Smooth muscle cell (in vitro differentiated cells): ENCODE data around the gene PCDHGA6. TPM values are rescaled to one million over a fixed set of nuclear protein-coding genes. Genes with fewer than 3 reads are reported as not detected.
A peak's percentile ranks its signal among the peaks of the same experiment; 100 is the strongest.

Experiments used
- DNase-seq: peaks from one replicate; lab custom pipeline; 2025; ENCODE audit not compliant: unreplicated experiment; lab: John Stamatoyannopoulos, UW
- H2AFZ ChIP-seq: fragments of 200-600 bp; sonication (generic); 2 replicates; pipeline ENCODE4 v1.6.0; 2016; ENCODE audit warnings: antibody characterized with exemption, low read depth, mild to moderate bottlenecking
- H3F3A ChIP-seq: fragments of 200-600 bp; sonication (generic); 2 replicates; pipeline ENCODE4 v1.6.0; 2017; ENCODE audit warnings: antibody characterized with exemption, low read depth
- H3K27ac ChIP-seq: fragments of 200-600 bp; sonication (generic); 2 replicates; pipeline ENCODE4 v1.5.1; 2016; ENCODE audit warnings: low read depth, mild to moderate bottlenecking
- H3K27me3 ChIP-seq: fragments of 200-600 bp; sonication (generic); 2 replicates; pipeline ENCODE4 v1.6.1; 2016; ENCODE audit warnings: low read depth, mild to moderate bottlenecking
- H3K36me3 ChIP-seq: fragments of 200-600 bp; sonication (generic); 2 replicates; pipeline ENCODE4 v1.5.1; 2016; ENCODE audit warnings: low read depth
- H3K4me1 ChIP-seq: fragments of 200-600 bp; sonication (generic); 2 replicates; pipeline ENCODE4 v1.5.1; 2016; ENCODE audit warnings: low read depth
- H3K4me2 ChIP-seq: fragments of 200-600 bp; sonication (generic); 2 replicates; pipeline ENCODE4 v1.6.0; 2016; ENCODE audit warnings: mild to moderate bottlenecking
- H3K4me3 ChIP-seq: fragments of 200-600 bp; sonication (generic); 2 replicates; pipeline ENCODE4 v1.5.1; 2016; ENCODE audit warnings: mild to moderate bottlenecking
- H3K79me2 ChIP-seq: fragments of 200-600 bp; sonication (generic); 2 replicates; pipeline ENCODE4 v1.6.0; 2016; ENCODE audit warnings: low read depth, mild to moderate bottlenecking
- H3K9ac ChIP-seq: fragments of 200-600 bp; sonication (generic); 2 replicates; pipeline ENCODE4 v1.6.0; 2016; ENCODE audit warnings: low read depth
- H3K9me3 ChIP-seq: fragments of 200-600 bp; sonication (generic); replicated peaks from 2 replicates; pipeline ENCODE4 v1.5.1; 2016; ENCODE audit warnings: low read depth
- H4K20me1 ChIP-seq: fragments of 200-600 bp; sonication (generic); 2 replicates; pipeline ENCODE4 v1.6.0; 2016; ENCODE audit warnings: low read depth
- WGBS: methylation state at CpG from one replicate; pipeline ENCODE4 v1.1.7; 2016; ENCODE audit warnings: low lambda C conversion rate; 5-methylcytosine and 5-hydroxymethylcytosine counted together
- polyA plus RNA-seq: library from polyadenylated mRNA; unstranded; fragments of >200 nt; fragmentation: Nextera tagmentation; extraction: Ambion mirVana; gene quantifications from 2 replicates; pipeline ENCODE4 v1.2.1, GENCODE V29; 2016
- total RNA-seq: library from RNA; depleted of rRNA; stranded (reverse); fragments of >200 nt; gene quantifications from 2 replicates; pipeline ENCODE4 v1.2.3, GENCODE V29; 2014
- TF ChIP-seq, protein P1 (sequence below): fragments of 200-600 bp; sonication (generic); IDR thresholded peaks from 2 replicates; pipeline ENCODE4 v1.5.1; 2017; ENCODE audit warnings: borderline replicate concordance, mild to moderate bottlenecking, antibody characterized with exemption; ENCODE audit not compliant: insufficient read depth, poor library complexity, severe bottlenecking

The PCDHGA6 gene
- total and polyA plus RNA-seq, 2 experiments from 2014 or later: 0.27 TPM; not detected in 1

DNA sequence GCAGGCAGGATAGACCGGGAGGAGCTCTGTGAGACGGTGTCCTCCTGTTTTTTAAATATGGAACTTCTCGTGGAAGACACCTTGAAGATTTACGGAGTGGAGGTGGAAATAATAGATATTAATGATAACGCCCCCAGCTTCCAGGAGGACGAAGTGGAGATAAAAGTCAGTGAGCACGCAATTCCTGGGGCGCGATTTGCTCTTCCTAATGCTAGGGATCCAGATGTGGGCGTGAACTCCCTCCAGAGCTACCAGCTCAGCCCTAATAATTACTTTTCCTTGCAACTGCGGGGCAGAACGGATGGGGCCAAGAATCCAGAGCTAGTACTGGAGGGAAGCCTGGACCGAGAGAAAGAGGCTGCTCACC lies 47.8 kb downstream of the PCDHGA6 start:
- no peak for DNase-seq
- Histone ChIP-seq H2AFZ (peak overlapping the region; percentile 44), H3K9me3 (peaks cover 56% of the 10 kb centered on the region), H3K79me2 (peaks cover 75% of the 10 kb centered on the region), H3F3A (peaks cover 5% of the 10 kb centered on the region), H3K36me3 (peaks cover 55% of the 10 kb centered on the region), H3K4me3 (peak overlapping the region; percentile 50), H3K9ac (no peak overlapping the region), H3K27me3 (no peaks in the 10 kb centered on the region), H3K4me2 (peak overlapping the region; percentile 67), H3K27ac (no peak overlapping the region), H4K20me1 (no peaks in the 10 kb centered on the region), H3K4me1 (peaks cover 5% of the 10 kb centered on the region)
- 63% methylated on average over 13 of the region's 13 CpGs for WGBS
- TF ChIP-seq, protein P1, sequence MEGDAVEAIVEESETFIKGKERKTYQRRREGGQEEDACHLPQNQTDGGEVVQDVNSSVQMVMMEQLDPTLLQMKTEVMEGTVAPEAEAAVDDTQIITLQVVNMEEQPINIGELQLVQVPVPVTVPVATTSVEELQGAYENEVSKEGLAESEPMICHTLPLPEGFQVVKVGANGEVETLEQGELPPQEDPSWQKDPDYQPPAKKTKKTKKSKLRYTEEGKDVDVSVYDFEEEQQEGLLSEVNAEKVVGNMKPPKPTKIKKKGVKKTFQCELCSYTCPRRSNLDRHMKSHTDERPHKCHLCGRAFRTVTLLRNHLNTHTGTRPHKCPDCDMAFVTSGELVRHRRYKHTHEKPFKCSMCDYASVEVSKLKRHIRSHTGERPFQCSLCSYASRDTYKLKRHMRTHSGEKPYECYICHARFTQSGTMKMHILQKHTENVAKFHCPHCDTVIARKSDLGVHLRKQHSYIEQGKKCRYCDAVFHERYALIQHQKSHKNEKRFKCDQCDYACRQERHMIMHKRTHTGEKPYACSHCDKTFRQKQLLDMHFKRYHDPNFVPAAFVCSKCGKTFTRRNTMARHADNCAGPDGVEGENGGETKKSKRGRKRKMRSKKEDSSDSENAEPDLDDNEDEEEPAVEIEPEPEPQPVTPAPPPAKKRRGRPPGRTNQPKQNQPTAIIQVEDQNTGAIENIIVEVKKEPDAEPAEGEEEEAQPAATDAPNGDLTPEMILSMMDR: no peak

DNA sequence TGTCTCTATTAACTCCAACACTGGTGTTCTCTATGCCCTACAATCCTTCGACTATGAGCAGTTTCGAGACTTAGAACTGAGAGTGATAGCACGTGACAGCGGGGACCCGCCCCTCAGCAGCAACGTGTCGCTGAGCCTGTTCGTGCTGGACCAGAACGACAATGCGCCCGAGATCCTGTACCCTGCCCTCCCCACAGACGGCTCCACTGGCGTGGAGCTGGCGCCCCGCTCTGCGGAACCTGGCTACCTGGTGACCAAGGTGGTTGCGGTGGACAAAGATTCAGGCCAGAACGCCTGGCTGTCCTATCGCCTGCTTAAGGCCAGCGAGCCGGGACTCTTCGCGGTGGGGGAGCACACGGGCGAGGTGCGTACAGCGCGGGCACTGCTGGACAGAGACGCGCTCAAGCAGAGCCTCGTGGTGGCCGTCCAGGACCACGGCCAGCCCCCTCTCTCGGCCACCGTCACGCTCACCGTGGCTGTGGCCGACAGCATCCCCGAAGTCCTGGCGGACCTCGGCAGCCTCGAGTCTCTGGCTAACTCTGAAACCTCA lies 49.1 kb downstream of the PCDHGA6 start:
- Histone ChIP-seq H3K9me3 (peaks cover 63% of the 10 kb centered on the region), H3K4me1 (no peaks in the 10 kb centered on the region), H3K36me3 (peaks cover 64% of the 10 kb centered on the region), H3F3A (peaks cover 5% of the 10 kb centered on the region), H3K4me3 (no peak overlapping the region), H3K79me2 (peaks cover 67% of the 10 kb centered on the region), H4K20me1 (no peaks in the 10 kb centered on the region), H3K4me2 (no peak overlapping the region), H3K27ac (no peak overlapping the region), H3K27me3 (no peaks in the 10 kb centered on the region), H3K9ac (no peak overlapping the region), H2AFZ (no peak overlapping the region)
- TF ChIP-seq, protein P1: no peak
- DNase-seq: no peak
- WGBS: 97% methylated on average over 31 of the region's 42 CpGs

DNA sequence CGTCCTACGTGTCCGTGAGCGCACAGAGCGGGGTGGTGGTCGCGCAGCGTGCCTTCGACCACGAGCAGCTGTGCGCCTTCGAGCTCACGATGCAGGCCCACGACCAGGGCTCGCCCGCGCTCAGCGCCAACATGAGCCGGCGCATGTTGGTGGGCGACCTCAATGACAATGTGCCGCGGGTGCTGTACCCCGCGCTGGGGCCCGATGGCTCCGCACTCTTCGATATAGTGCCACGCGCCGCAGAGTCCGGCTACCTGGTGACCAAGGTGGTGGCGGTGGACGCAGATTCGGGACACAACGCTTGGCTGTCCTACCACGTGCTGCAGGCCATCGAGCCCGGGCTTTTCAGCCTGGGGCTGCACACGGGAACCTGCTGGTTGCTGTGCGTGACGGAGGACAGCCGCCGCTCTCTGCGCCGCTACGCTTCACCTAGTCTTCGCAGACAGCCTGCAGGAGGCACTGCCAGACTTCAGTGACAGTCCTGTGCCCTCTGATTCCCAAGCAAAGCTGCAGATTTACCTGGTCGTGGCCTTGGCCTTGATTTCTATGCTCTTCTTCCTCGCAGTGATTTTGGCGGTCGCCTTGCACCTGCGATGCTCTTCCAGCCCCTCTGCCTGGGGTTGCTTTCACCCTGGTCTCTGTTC lies 54.2 kb downstream of the PCDHGA6 start:
- H2AFZ ChIP-seq: no peak overlapping the region
- peaks cover 37% of the 10 kb centered on the region for H3K79me2 ChIP-seq
- 98% methylated on average over 53 of the region's 53 CpGs for WGBS
- no peaks in the 10 kb centered on the region for H3F3A ChIP-seq
- peaks cover 61% of the 10 kb centered on the region for H3K9me3 ChIP-seq
- no peaks in the 10 kb centered on the region for H3K27me3 ChIP-seq
- H3K9ac ChIP-seq: no peak overlapping the region
- no peaks in the 10 kb centered on the region for H4K20me1 ChIP-seq
- DNase-seq: no peak
- no peaks in the 10 kb centered on the region for H3K4me1 ChIP-seq
- H3K36me3 ChIP-seq: peaks cover 60% of the 10 kb centered on the region
- TF ChIP-seq, protein P1: no peak
- H3K4me3 ChIP-seq: no peak overlapping the region
- no peak overlapping the region for H3K4me2 ChIP-seq
- H3K27ac ChIP-seq: no peak overlapping the region

Other genes starting within 250 kb of the PCDHGA6 start
Only the 30 nearest of the 36 such genes appear.
- 4.1 and 6.5 TPM in 2 replicates for gene PCDHB9, start 186.7 kb upstream of the PCDHGA6 start, total RNA-seq
- 2.2 and 2.4 TPM in 2 replicates for gene PCDHB9, start 186.7 kb upstream of the PCDHGA6 start, polyA plus RNA-seq
- 6.4 and 7.4 TPM in 2 replicates for gene PCDHB10, start 181.5 kb upstream of the PCDHGA6 start, total RNA-seq
- gene PCDHB10, start 181.5 kb upstream of the PCDHGA6 start, polyA plus RNA-seq: 3.3 and 3.4 TPM in 2 replicates
- gene PCDHB11, start 174.3 kb upstream of the PCDHGA6 start, total RNA-seq: 1.8 and 2.1 TPM in 2 replicates
- gene PCDHB11, start 174.3 kb upstream of the PCDHGA6 start, polyA plus RNA-seq: 0.61 and 1.7 TPM in 2 replicates
- 2.9 and 3.6 TPM in 2 replicates for gene PCDHB12, start 165.2 kb upstream of the PCDHGA6 start, total RNA-seq
- 0.57 and 1.0 TPM in 2 replicates for gene PCDHB12, start 165.2 kb upstream of the PCDHGA6 start, polyA plus RNA-seq
- 4.4 and 8.3 TPM in 2 replicates for gene PCDHB13, start 160.0 kb upstream of the PCDHGA6 start, total RNA-seq
- gene PCDHB13, start 160.0 kb upstream of the PCDHGA6 start, polyA plus RNA-seq: 1.8 and 2.6 TPM in 2 replicates
- 7.8 and 9.1 TPM in 2 replicates for gene PCDHB14, start 150.5 kb upstream of the PCDHGA6 start, total RNA-seq
- gene PCDHB14, start 150.5 kb upstream of the PCDHGA6 start, polyA plus RNA-seq: 2.6 and 4.6 TPM in 2 replicates
- gene PCDHB15, start 128.5 kb upstream of the PCDHGA6 start, total RNA-seq: 3.9 and 4.2 TPM in 2 replicates
- gene PCDHB15, start 128.5 kb upstream of the PCDHGA6 start, polyA plus RNA-seq: 1.8 and 2.1 TPM in 2 replicates
- gene SLC25A2, start 69.8 kb upstream of the PCDHGA6 start, total RNA-seq: not detected in 2 replicates
- 0.15 TPM in 1 of 2 replicates, not detected in the other for gene SLC25A2, start 69.8 kb upstream of the PCDHGA6 start, polyA plus RNA-seq
- 83.0 and 94.5 TPM in 2 replicates for gene TAF7, start 53.1 kb upstream of the PCDHGA6 start, total RNA-seq
- 85.9 and 105 TPM in 2 replicates for gene TAF7, start 53.1 kb upstream of the PCDHGA6 start, polyA plus RNA-seq
- 0.58 and 0.63 TPM in 2 replicates for gene PCDHGA1, start 43.4 kb upstream of the PCDHGA6 start, total RNA-seq
- gene PCDHGA1, start 43.4 kb upstream of the PCDHGA6 start, polyA plus RNA-seq: 0.05 TPM in 1 of 2 replicates, not detected in the other
- gene PCDHGA2, start 35.1 kb upstream of the PCDHGA6 start, total RNA-seq: 0.04 TPM in 1 of 2 replicates, not detected in the other
- gene PCDHGA2, start 35.1 kb upstream of the PCDHGA6 start, polyA plus RNA-seq: not detected in 2 replicates
- gene PCDHGA3, start 30.1 kb upstream of the PCDHGA6 start, total RNA-seq: not detected in 2 replicates
- gene PCDHGA3, start 30.1 kb upstream of the PCDHGA6 start, polyA plus RNA-seq: not detected in 2 replicates
- gene PCDHGB1, start 23.8 kb upstream of the PCDHGA6 start, total RNA-seq: 0.27 and 0.81 TPM in 2 replicates
- gene PCDHGB1, start 23.8 kb upstream of the PCDHGA6 start, polyA plus RNA-seq: 0.40 TPM in 1 of 2 replicates, not detected in the other
- 0.58 and 1.1 TPM in 2 replicates for gene PCDHGA4, start 18.9 kb upstream of the PCDHGA6 start, total RNA-seq
- not detected in 2 replicates for gene PCDHGA4, start 18.9 kb upstream of the PCDHGA6 start, polyA plus RNA-seq
- 0.18 and 1.1 TPM in 2 replicates for gene PCDHGB2, start 13.9 kb upstream of the PCDHGA6 start, total RNA-seq
- not detected in 2 replicates for gene PCDHGB2, start 13.9 kb upstream of the PCDHGA6 start, polyA plus RNA-seq
- gene PCDHGA5, start 9.7 kb upstream of the PCDHGA6 start, total RNA-seq: 0.09 and 0.22 TPM in 2 replicates
- 0.13 TPM in 1 of 2 replicates, not detected in the other for gene PCDHGA5, start 9.7 kb upstream of the PCDHGA6 start, polyA plus RNA-seq
- 0.40 TPM in 1 of 2 replicates, not detected in the other for gene PCDHGB3, start 3.6 kb upstream of the PCDHGA6 start, total RNA-seq
- not detected in 2 replicates for gene PCDHGB3, start 3.6 kb upstream of the PCDHGA6 start, polyA plus RNA-seq
- gene PCDHGA7, start 8.9 kb downstream of the PCDHGA6 start, total RNA-seq: 0.09 and 0.27 TPM in 2 replicates
- gene PCDHGA7, start 8.9 kb downstream of the PCDHGA6 start, polyA plus RNA-seq: not detected in 2 replicates
- gene PCDHGB4, start 13.8 kb downstream of the PCDHGA6 start, total RNA-seq: 37.1 and 43.1 TPM in 2 replicates
- gene PCDHGB4, start 13.8 kb downstream of the PCDHGA6 start, polyA plus RNA-seq: 20.0 and 27.5 TPM in 2 replicates
- gene PCDHGA8, start 18.7 kb downstream of the PCDHGA6 start, total RNA-seq: 3.2 and 3.3 TPM in 2 replicates
- gene PCDHGA8, start 18.7 kb downstream of the PCDHGA6 start, polyA plus RNA-seq: 0.25 and 0.89 TPM in 2 replicates
- gene PCDHGB5, start 24.1 kb downstream of the PCDHGA6 start, total RNA-seq: 3.2 and 3.3 TPM in 2 replicates
- gene PCDHGB5, start 24.1 kb downstream of the PCDHGA6 start, polyA plus RNA-seq: 0.90 and 4.2 TPM in 2 replicates
- 2.9 and 4.0 TPM in 2 replicates for gene PCDHGA9, start 28.9 kb downstream of the PCDHGA6 start, total RNA-seq
- gene PCDHGA9, start 28.9 kb downstream of the PCDHGA6 start, polyA plus RNA-seq: 0.08 and 0.23 TPM in 2 replicates
- gene PCDHGB6, start 34.1 kb downstream of the PCDHGA6 start, total RNA-seq: 12.4 and 17.1 TPM in 2 replicates
- gene PCDHGB6, start 34.1 kb downstream of the PCDHGA6 start, polyA plus RNA-seq: 9.7 and 12.3 TPM in 2 replicates
- gene PCDHGA10, start 39.1 kb downstream of the PCDHGA6 start, total RNA-seq: 24.6 and 24.7 TPM in 2 replicates
- gene PCDHGA10, start 39.1 kb downstream of the PCDHGA6 start, polyA plus RNA-seq: 10.9 and 11.1 TPM in 2 replicates
- 25.3 and 37.5 TPM in 2 replicates for gene PCDHGB7, start 43.8 kb downstream of the PCDHGA6 start, total RNA-seq
- gene PCDHGB7, start 43.8 kb downstream of the PCDHGA6 start, polyA plus RNA-seq: 21.3 and 24.6 TPM in 2 replicates
- gene PCDHGA11, start 47.2 kb downstream of the PCDHGA6 start, total RNA-seq: 8.7 and 13.2 TPM in 2 replicates
- 7.9 and 8.0 TPM in 2 replicates for gene PCDHGA11, start 47.2 kb downstream of the PCDHGA6 start, polyA plus RNA-seq
- 1.7 and 4.5 TPM in 2 replicates for gene PCDHGA12, start 56.6 kb downstream of the PCDHGA6 start, total RNA-seq
- gene PCDHGA12, start 56.6 kb downstream of the PCDHGA6 start, polyA plus RNA-seq: 0.42 and 0.86 TPM in 2 replicates
- 38.2 and 50.3 TPM in 2 replicates for gene PCDHGC3, start 102.1 kb downstream of the PCDHGA6 start, total RNA-seq
- gene PCDHGC3, start 102.1 kb downstream of the PCDHGA6 start, polyA plus RNA-seq: 98.4 and 111 TPM in 2 replicates
- 1.2 and 3.8 TPM in 2 replicates for gene PCDHGC4, start 111.1 kb downstream of the PCDHGA6 start, total RNA-seq
- gene PCDHGC4, start 111.1 kb downstream of the PCDHGA6 start, polyA plus RNA-seq: 0.12 and 0.16 TPM in 2 replicates
- gene PCDHGC5, start 115.2 kb downstream of the PCDHGA6 start, total RNA-seq: 1.8 and 3.4 TPM in 2 replicates
- 1.5 and 3.3 TPM in 2 replicates for gene PCDHGC5, start 115.2 kb downstream of the PCDHGA6 start, polyA plus RNA-seq